Esophagus muscularis mucosa (tissue), 3 donors: ENCODE results near the gene JARID2.

Experiments used
- CTCF ChIP-seq, 3 experiments: fragments of 200-600 bp in 2 of 3; fragments of 450-650 bp in 1 of 3; sonication (generic) in 2 of 3; IDR thresholded peaks; one replicate each; pipeline ENCODE4 v1.5.1; 2017 to 2019; ENCODE audit warnings: antibody characterized with exemption in 3 of 3, mild to moderate bottlenecking in 2 of 3, moderate library complexity in 1 of 3
- POLR2A ChIP-seq: fragments of 450-650 bp; IDR thresholded peaks from one replicate; pipeline ENCODE4 v1.6.1; 2017; ENCODE audit warnings: antibody characterized with exemption, moderate library complexity, mild to moderate bottlenecking, low read depth

- TF ChIP-seq POLR2A (no peak), CTCF (IDR thresholded peaks at IDR 0.05) (no peak)
These were observed 282.2 kb downstream of the JARID2 start for GRCh38 chr6:15527838-15528617.
